HG03460 (cell line): Measurements from ENCODE around the gene MEPCE.

ENCODE experiments used
- ATAC-seq: cut with Tn5 transposase; IDR thresholded peaks from one replicate; pipeline ENCODE4 v1.9.1; 2021; ENCODE audit not compliant: unreplicated experiment

MEPCE gene

GRCh38 chr7:100464791-100465190 is 35.2 kb downstream of the MEPCE start:
- ATAC-seq = no peak

GRCh38 chr7:100465299-100465698 is 35.7 kb downstream of the MEPCE start:
- no peak for ATAC-seq

- ATAC-seq = no peak
Observed at GRCh38 chr7:100465702-100466311, 36.2 kb downstream of the MEPCE start.

- no peak for ATAC-seq
Observed at GRCh38 chr7:100466653-100467605, 37.3 kb downstream of the MEPCE start.

- ATAC-seq = no peak
Observed at GRCh38 chr7:100467638-100468373, 38.2 kb downstream of the MEPCE start.

GRCh38 chr7:100469227-100470044 is 39.8 kb downstream of the MEPCE start:
- peak; percentile 51 for ATAC-seq

- no peak for ATAC-seq
Observed at GRCh38 chr7:100471021-100471420, 41.4 kb downstream of the MEPCE start.

- no peak for ATAC-seq
Observed at GRCh38 chr7:100472121-100472851, 42.7 kb downstream of the MEPCE start.

GRCh38 chr7:100472854-100473499 is 43.3 kb downstream of the MEPCE start:
- no peak for ATAC-seq

GRCh38 chr7:100475549-100475948 is 45.9 kb downstream of the MEPCE start:
- ATAC-seq = no peak

GRCh38 chr7:100476101-100476780 is 46.6 kb downstream of the MEPCE start:
- no peak for ATAC-seq

GRCh38 chr7:100476903-100477870 is 47.6 kb downstream of the MEPCE start:
- ATAC-seq = no peak

- ATAC-seq = no peak
Observed at GRCh38 chr7:100477871-100478267, 48.2 kb downstream of the MEPCE start.

GRCh38 chr7:100478958-100479660 is 49.5 kb downstream of the MEPCE start, which contains the start of gene TSC22D4:
Gene TSC22D4 (minus strand): TSS chr7:100479214. CDS start chr7:100478038, 1,176 bp downstream.
- peak; percentile 66 for ATAC-seq

- ATAC-seq = no peak
Observed at GRCh38 chr7:100481466-100481865, 51.8 kb downstream of the MEPCE start.

GRCh38 chr7:100482728-100483089 is 53.1 kb downstream of the MEPCE start:
- no peak for ATAC-seq

GRCh38 chr7:100483090-100483721 is 53.6 kb downstream of the MEPCE start:
- no peak for ATAC-seq
